IMR-90 (cell line): ENCODE measurements around the gene MICAL3. TPM values are rescaled to one million over a fixed set of nuclear protein-coding genes. Genes with fewer than 3 reads are reported as not detected.

Experiments used
- ATAC-seq: fragments of 200-7000 bp; cut with Tn5 transposase; 2 replicates; pipeline ENCODE4 v1.9.1; 2020; ENCODE audit warnings: low read depth, mild to moderate bottlenecking, moderate library complexity
- BruUV-seq: library from RNA; stranded (reverse); fragments of 400-500 nt; replicated peaks from 2 replicates; lab custom pipeline; 2021; lab: Mats Ljungman, UMichigan
- CTCF ChIA-PET: fragments of 300-600 bp; formaldehyde crosslinking; extraction: SDS; loops from one replicate; lab custom pipeline; 2021; ENCODE audit warnings: antibody characterized with exemption; lab: Yijun Ruan, JAX
- POLR2A ChIA-PET: fragments of 300-600 bp; sonication (Branson Sonifier 250); formaldehyde crosslinking; loops from one replicate; lab custom pipeline; 2022; ENCODE audit warnings: antibody characterized with exemption; ENCODE audit not compliant: unreplicated experiment; lab: Charles Lee
- DNase-seq: peaks from one replicate; pipeline ENCODE4 v3.0.0; 2013
- H2AFZ ChIP-seq: replicated peaks from 2 replicates; pipeline ENCODE3; 2013; ENCODE audit warnings: low read length, mild to moderate bottlenecking; ENCODE audit not compliant: poor library complexity
- H2AK5ac ChIP-seq: 2 replicates; pipeline ENCODE4 v1.6.1; 2013; ENCODE audit warnings: low read depth, low read length, inconsistent platforms
- H2AK9ac ChIP-seq: replicated peaks from 2 replicates; pipeline ENCODE3; 2013; ENCODE audit warnings: mild to moderate bottlenecking, low read depth, low read length, moderate library complexity; ENCODE audit not compliant: poor library complexity
- H2BK120ac ChIP-seq: 2 replicates; pipeline ENCODE4 v1.6.1; 2013; ENCODE audit warnings: low read depth, low read length, inconsistent platforms
- H2BK15ac ChIP-seq: 3 replicates; pipeline ENCODE4 v1.6.1; 2013; ENCODE audit warnings: low read depth, low read length, inconsistent platforms
- H2BK20ac ChIP-seq: 2 replicates; pipeline ENCODE4 v1.6.1; 2013; ENCODE audit warnings: low read depth, mild to moderate bottlenecking, inconsistent platforms, low read length, moderate library complexity
- H2BK5ac ChIP-seq: 2 replicates; pipeline ENCODE4 v1.6.1; 2013; ENCODE audit warnings: mild to moderate bottlenecking, low read depth, low read length, inconsistent platforms; ENCODE audit not compliant: poor library complexity, severe bottlenecking
- H3K14ac ChIP-seq: replicated peaks from 2 replicates; pipeline ENCODE4 v1.6.1; 2013; ENCODE audit warnings: low read depth, low read length, inconsistent platforms
- H3K18ac ChIP-seq: 2 replicates; pipeline ENCODE4 v1.6.1; 2013; ENCODE audit warnings: low read depth, low read length, control low read depth
- H3K23ac ChIP-seq: 2 replicates; pipeline ENCODE4 v1.6.1; 2013; ENCODE audit warnings: low read depth, low read length, inconsistent platforms
- H3K27ac ChIP-seq: 2 replicates; pipeline ENCODE4 v1.5.1; 2013; ENCODE audit warnings: mild to moderate bottlenecking, control low read depth, low read length; ENCODE audit not compliant: insufficient read depth
- H3K27me3 ChIP-seq: 2 replicates; pipeline ENCODE4 v1.6.1; 2013; ENCODE audit warnings: low read length; ENCODE audit not compliant: control insufficient read depth, insufficient read depth
- H3K36me3 ChIP-seq: 2 replicates; pipeline ENCODE4 v1.6.1; 2013; ENCODE audit warnings: low read length, mixed read lengths; ENCODE audit not compliant: control insufficient read depth, insufficient read depth
- H3K4ac ChIP-seq: 2 replicates; pipeline ENCODE4 v1.6.1; 2013; ENCODE audit warnings: low read depth, low read length, inconsistent platforms
- H3K4me1 ChIP-seq: 2 replicates; pipeline ENCODE4 v1.6.1; 2013; ENCODE audit warnings: low read length, mixed read lengths; ENCODE audit not compliant: control insufficient read depth, insufficient read depth
- H3K4me2 ChIP-seq: 2 replicates; pipeline ENCODE4 v1.6.1; 2013; ENCODE audit warnings: low read depth, mild to moderate bottlenecking, control low read depth, low read length, moderate library complexity
- H3K4me3 ChIP-seq: 2 replicates; pipeline ENCODE4 v1.5.1; 2013; ENCODE audit warnings: low read depth, mild to moderate bottlenecking, control low read depth, low read length, moderate library complexity; ENCODE audit not compliant: insufficient read depth
- H3K56ac ChIP-seq: 2 replicates; pipeline ENCODE4 v1.6.1; 2013; ENCODE audit warnings: low read length, inconsistent platforms; ENCODE audit not compliant: insufficient read depth; ENCODE audit errors: extremely low read depth
- H3K79me1 ChIP-seq, 2 experiments: 2 replicates each; pipeline ENCODE4 v1.6.1; 2013; ENCODE audit warnings: low read length in 2 of 2, inconsistent platforms in 1 of 2, low read depth in 1 of 2
- H3K9ac ChIP-seq: 2 replicates; pipeline ENCODE4 v1.6.1; 2013; ENCODE audit warnings: low read depth, low read length, control low read depth
- H3K9me1 ChIP-seq: 2 replicates; pipeline ENCODE4 v1.6.1; 2013; ENCODE audit warnings: low read length, inconsistent platforms; ENCODE audit not compliant: insufficient read depth
- H3K9me3 ChIP-seq: 2 replicates; pipeline ENCODE4 v1.6.1; 2013; ENCODE audit warnings: low read length; ENCODE audit not compliant: control insufficient read depth, insufficient read depth
- H4K20me1 ChIP-seq: 2 replicates; pipeline ENCODE4 v1.6.1; 2013; ENCODE audit warnings: low read length, inconsistent platforms; ENCODE audit not compliant: insufficient read depth
- H4K5ac ChIP-seq: 2 replicates; pipeline ENCODE4 v1.6.1; 2013; ENCODE audit warnings: mild to moderate bottlenecking, low read depth, low read length, control low read depth
- H4K8ac ChIP-seq, 2 experiments: 2 replicates each; pipeline ENCODE4 v1.6.1; 2013; ENCODE audit warnings: low read depth in 2 of 2, low read length in 2 of 2, control low read depth in 1 of 2, inconsistent platforms in 1 of 2
- H4K91ac ChIP-seq: 2 replicates; pipeline ENCODE4 v1.6.1; 2013; ENCODE audit warnings: low read depth, low read length, inconsistent platforms; ENCODE audit not compliant: insufficient read depth
- BHLHE40 ChIP-seq: fragments of 150-350 bp; IDR thresholded peaks from 2 replicates; pipeline ENCODE4 v1.6.1; 2016; ENCODE audit warnings: mild to moderate bottlenecking, low read depth, low read length
- CEBPB ChIP-seq: IDR thresholded peaks from 2 replicates; pipeline ENCODE4 v1.6.1; 2012; ENCODE audit warnings: low read depth, low read length, improper control_type of control experiment
- FOS ChIP-seq: fragments of 150-350 bp; IDR thresholded peaks from 2 replicates; pipeline ENCODE4 v1.6.1; 2016; ENCODE audit warnings: low read depth, low read length
- MAFK ChIP-seq: IDR thresholded peaks from 2 replicates; pipeline ENCODE4 v1.6.1; 2012; ENCODE audit warnings: low read depth, low read length, improper control_type of control experiment
- MXI1 ChIP-seq: IDR thresholded peaks from 2 replicates; pipeline ENCODE4 v1.6.1; 2012; ENCODE audit warnings: low read depth, mild to moderate bottlenecking, low read length, moderate library complexity, borderline replicate concordance
- RAD21 ChIP-seq: IDR thresholded peaks from 2 replicates; pipeline ENCODE4 v1.6.1; 2012; ENCODE audit warnings: low read length, improper control_type of control experiment
- RCOR1 ChIP-seq: IDR thresholded peaks from 2 replicates; pipeline ENCODE4 v1.6.1; 2012; ENCODE audit warnings: mild to moderate bottlenecking, low read length, improper control_type of control experiment; ENCODE audit not compliant: insufficient replicate concordance
- RFX5 ChIP-seq: IDR thresholded peaks from 2 replicates; pipeline ENCODE4 v1.8.0; 2012; ENCODE audit warnings: low read depth, mild to moderate bottlenecking, low read length, moderate library complexity
- SMC3 ChIP-seq: fragments of 150-350 bp; IDR thresholded peaks from 2 replicates; pipeline ENCODE4 v1.6.1; 2016; ENCODE audit warnings: low read depth, mild to moderate bottlenecking, antibody characterized with exemption, low read length, moderate library complexity
- WGBS, 2 experiments: methylation state at CpG; one replicate each; pipeline versions ENCODE4 v1.1.5 to v1.1.7; 2013; ENCODE audit warnings: missing lambda C conversion rate in 2 of 2; ENCODE audit not compliant: insufficient read length in 1 of 2; ENCODE audit errors: extremely low coverage in 2 of 2; 5-methylcytosine and 5-hydroxymethylcytosine counted together
- dilution Hi-C: fragments of 300-500 bp; cut with HindIII; formaldehyde crosslinking; loops from one replicate; pipeline ENCODE4 v1.14.3; 2018; ENCODE audit warnings: low sequenced_read_pairs; ENCODE audit not compliant: unreplicated experiment
- in situ Hi-C: fragments of 300-500 bp; cut with MboI; formaldehyde crosslinking; loops from 3 replicates; pipeline ENCODE4 v1.14.3; 2019; ENCODE audit warnings: low sequenced_read_pairs, inconsistent platforms, mixed read lengths
- intact Hi-C: fragments of 100-400 bp; cut with micrococcal nuclease; formaldehyde crosslinking; loops from 2 replicates; pipeline ENCODE4 v1.10.0; 2022
- polyA plus RNA-seq, 3 experiments: library from polyadenylated mRNA; depleted of rRNA; stranded (reverse); fragments of >200 nt; gene quantifications; 2 replicates each; pipeline ENCODE4 v1.2.3, GENCODE V29; 2012; ENCODE audit warnings: low replicate concordance in 1 of 3
- total RNA-seq: library from RNA; depleted of rRNA; stranded (reverse); fragments of >200 nt; gene quantifications from 2 replicates; pipeline ENCODE4 v1.2.3, GENCODE V29; 2012

MICAL3 gene
- total and polyA plus RNA-seq, 2 of the 4 experiments (the other 2 are of a cell fraction) = 17.6 to 26.8 TPM

DNA sequence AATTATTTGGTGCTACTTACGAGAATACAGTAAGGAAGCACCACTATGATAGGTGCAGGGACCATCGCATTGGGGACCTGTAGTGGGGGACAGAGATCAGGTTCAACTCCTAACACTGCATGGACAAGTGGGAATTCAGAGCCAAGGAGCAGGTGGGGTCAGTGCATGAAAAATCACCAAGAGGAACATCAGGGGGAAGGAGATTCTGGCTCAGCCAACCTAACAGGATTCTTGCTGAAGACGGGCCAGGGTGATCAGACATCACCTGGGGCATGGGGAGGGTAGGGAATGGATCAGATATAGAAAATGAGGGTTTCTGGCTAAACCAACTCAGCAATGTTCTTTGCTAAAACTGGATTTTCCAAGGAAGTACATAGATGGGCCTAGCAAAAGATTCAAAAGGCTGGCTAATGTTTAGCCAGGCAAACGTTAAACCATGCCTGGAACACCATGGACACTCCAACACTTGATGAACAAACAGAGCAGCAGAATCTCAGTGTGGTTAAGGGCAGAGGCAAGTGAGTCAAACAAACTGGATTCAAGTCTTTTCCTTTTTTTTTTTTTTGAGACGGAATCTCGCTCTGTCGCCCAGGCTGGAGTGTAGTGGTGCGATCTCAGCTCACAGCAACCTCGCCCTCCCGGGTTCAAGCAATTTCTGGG, 70.0 kb downstream of the MICAL3 start:
- no peak overlapping the region for H3K4ac ChIP-seq
- no peak overlapping the region for H3K56ac ChIP-seq
- no peaks in the 10 kb centered on the region for H3K9me3 ChIP-seq
- H3K23ac ChIP-seq = no peak overlapping the region
- H4K91ac ChIP-seq = no peak overlapping the region
- H3K18ac ChIP-seq = no peak overlapping the region
- no peak overlapping the region for H2AK9ac ChIP-seq
- no peak overlapping the region for H4K5ac ChIP-seq
- no peaks in the 10 kb centered on the region for H3K36me3 ChIP-seq
- intact Hi-C loops (no loop called here), dilution Hi-C loops (no loop called here), in situ Hi-C loops (no loop called here)
- no peak overlapping the region for H2AK5ac ChIP-seq
- no TSS peak for BruUV-seq
- peaks cover 26% of the 10 kb centered on the region for H3K9me1 ChIP-seq
- no peak overlapping the region for H4K8ac ChIP-seq
- TF ChIP-seq RFX5 (no peak), RCOR1 (no peak), MAFK (no peak), BHLHE40 (no peak), MXI1 (no peak), CEBPB (no peak), RAD21 (no peak), FOS (no peak), SMC3 (no peak)
- no peak overlapping the region for H3K9ac ChIP-seq
- no peaks in the 10 kb centered on the region for H3K27me3 ChIP-seq
- no peak overlapping the region for H3K27ac ChIP-seq
- no peak for ATAC-seq
- no peak overlapping the region for H2BK15ac ChIP-seq
- peaks cover 15% of the 10 kb centered on the region for H3K4me1 ChIP-seq
- H3K4me3 ChIP-seq = no peak overlapping the region
- 100% methylated on average over 3 of the region's 10 CpGs; no CpG with 5 or more reads in 1 of the 2 experiments for WGBS, 2 experiments
- no peak for DNase-seq
- H2BK20ac ChIP-seq = no peak overlapping the region
- no peak overlapping the region for H3K4me2 ChIP-seq
- no peak overlapping the region for H2AFZ ChIP-seq
- CTCF ChIA-PET = no interaction called here
- H4K20me1 ChIP-seq = peaks cover 20% of the 10 kb centered on the region
- no peak overlapping the region for H2BK120ac ChIP-seq
- H3K14ac ChIP-seq = no peak overlapping the region
- no peak overlapping the region for H2BK5ac ChIP-seq
- POLR2A ChIA-PET = no interaction called here
- peaks cover 60 to 83% of the 10 kb centered on the region in 2 experiments for H3K79me1 ChIP-seq
